SK-N-MC (cell line): ENCODE measurements around the gene XPO6.

ENCODE experiments used
- EZH2 ChIP-seq: fragments of 200-600 bp; sonication (generic); IDR thresholded peaks from one replicate; pipeline ENCODE4 v1.6.1; 2017; ENCODE audit warnings: antibody characterized with exemption
- POLR2AphosphoS5 ChIP-seq: IDR thresholded peaks from 2 replicates; pipeline ENCODE4 v1.6.1; 2012; ENCODE audit warnings: mild to moderate bottlenecking, low read depth, low read length, borderline replicate concordance

- TF ChIP-seq POLR2AphosphoS5 (no peak), EZH2 (no peak)
Measured at GRCh38 chr16:28133666-28134065, 78.1 kb downstream of the XPO6 start.
